T47D (cell line): Measurements from ENCODE around the gene CDKN2B.
"Not testable (repeated sequence)": the region's sequence is repeated elsewhere in the genome, so short reads cannot be mapped to it uniquely, and the experiment has no call there.

ENCODE experiments used
- DNase-seq, 2 experiments: peaks; one replicate each; pipeline versions ENCODE4 v3.0.0 to v3.0.0-alpha.2; 2011 to 2012; ENCODE audit warnings: low read depth in 1 of 2, low spot score in 1 of 2
- JUND ChIP-seq: IDR thresholded peaks from 2 replicates; pipeline ENCODE4 v1.6.1; 2012; ENCODE audit warnings: low read depth
- in situ Hi-C: cut with HindIII; loops from 2 replicates; pipeline ENCODE4 v1.10.0; 2016; ENCODE audit warnings: low sequenced_read_pairs, low pct_unique_long_range_greater_than_20kb

The CDKN2B gene, protein sequence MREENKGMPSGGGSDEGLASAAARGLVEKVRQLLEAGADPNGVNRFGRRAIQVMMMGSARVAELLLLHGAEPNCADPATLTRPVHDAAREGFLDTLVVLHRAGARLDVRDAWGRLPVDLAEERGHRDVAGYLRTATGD

DNA sequence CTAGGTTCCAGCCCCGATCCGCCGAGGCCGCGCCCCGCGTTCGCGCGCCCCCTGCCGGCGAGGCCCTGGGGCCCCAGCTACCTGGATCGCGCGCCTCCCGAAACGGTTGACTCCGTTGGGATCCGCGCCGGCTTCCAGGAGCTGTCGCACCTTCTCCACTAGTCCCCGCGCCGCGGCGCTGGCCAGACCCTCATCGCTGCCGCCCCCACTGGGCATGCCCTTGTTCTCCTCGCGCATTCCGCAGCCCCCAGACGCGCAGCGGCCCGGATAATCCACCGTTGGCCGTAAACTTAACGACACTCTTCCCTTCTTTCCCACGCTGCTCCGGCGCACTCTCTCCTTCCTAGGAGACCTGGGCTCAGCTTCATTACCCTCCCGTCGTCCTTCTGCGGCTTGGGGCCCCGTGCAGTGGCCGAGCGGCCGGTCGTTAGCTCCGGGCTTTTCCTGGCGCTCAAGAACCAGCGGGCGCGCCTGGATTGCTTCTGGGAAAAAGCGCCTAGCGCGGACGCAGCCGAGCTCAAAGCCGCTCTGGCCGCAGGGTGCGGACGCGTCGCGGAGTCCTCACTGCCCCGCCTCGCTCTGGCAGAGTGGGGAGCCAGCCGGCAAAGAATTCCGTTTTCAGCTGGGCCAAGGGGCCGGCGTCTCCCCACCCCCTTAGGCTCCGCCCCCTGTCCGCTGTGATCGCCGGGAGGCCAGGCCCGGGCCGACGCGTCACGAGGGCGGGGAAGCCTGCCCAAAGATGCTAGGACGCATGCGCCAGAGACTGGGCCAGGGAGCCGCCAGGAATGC lies at the start of gene CDKN2B:
TSS of gene CDKN2B (minus strand) at position 589 of the 789 bp plus-strand sequence. CDS start at position 237, 352 bp downstream.
- in situ Hi-C loops = no loop called here
- peak; percentile 78 to 97 for DNase-seq
- no peak for TF ChIP-seq JUND

- in situ Hi-C loops = not testable (repeated sequence)
Measured at GRCh38 chr9:22057972-22058371, 48.9 kb upstream of the CDKN2B start.

DNA sequence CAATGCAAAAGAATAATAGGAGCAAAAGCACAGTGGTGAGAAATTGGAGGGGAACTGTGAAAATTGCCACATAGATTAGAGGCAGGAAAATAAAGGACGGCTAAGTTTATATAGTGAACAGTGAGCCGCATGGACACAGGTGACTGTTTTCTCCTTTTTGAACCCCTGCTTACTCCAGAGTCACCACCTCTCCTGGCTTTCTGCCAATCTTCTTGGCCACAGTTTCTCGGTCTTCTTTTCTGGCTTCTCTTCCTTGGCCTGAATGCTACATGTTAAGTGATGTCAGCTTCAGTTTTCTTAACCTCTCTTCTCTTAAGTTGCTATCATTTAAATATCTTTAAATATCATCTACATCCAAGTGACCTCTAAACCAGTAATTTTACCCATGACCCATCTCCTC lies 47.3 kb upstream of the CDKN2B start:
- in situ Hi-C loops = no loop called here
- DNase-seq = no peak
- TF ChIP-seq JUND = no peak

More at GRCh38 chr9:22057972-22058371, 48.9 kb upstream of the CDKN2B start:
- DNase-seq = not testable (repeated sequence)

- no peak for DNase-seq
- in situ Hi-C loops = no loop called here
- no peak for TF ChIP-seq JUND
Measured at GRCh38 chr9:22055090-22055489, 46.0 kb upstream of the CDKN2B start.

DNA sequence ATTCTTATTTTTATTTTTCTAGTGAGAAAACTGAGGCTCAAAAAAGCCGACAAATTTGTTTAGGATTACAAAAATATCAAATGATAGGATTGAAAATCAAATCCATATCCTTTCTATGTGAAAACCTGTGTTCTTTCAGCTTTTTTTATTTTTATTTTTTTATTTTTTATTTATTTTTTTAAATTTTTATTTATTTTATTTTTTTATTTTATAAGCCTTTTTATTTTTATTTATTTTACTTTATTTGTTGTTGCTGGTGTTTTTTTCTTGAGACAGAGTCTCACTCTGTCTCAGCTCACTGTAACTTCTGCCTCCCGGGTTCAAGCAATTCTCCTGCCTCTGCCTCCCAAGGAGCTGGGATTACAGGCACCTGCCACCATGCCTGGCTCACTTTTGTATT lies 45.4 kb upstream of the CDKN2B start:
- in situ Hi-C loops = no loop called here
- TF ChIP-seq JUND = no peak
- DNase-seq = no peak

- no peak for DNase-seq
- in situ Hi-C loops = no loop called here
- TF ChIP-seq JUND = no peak
Measured at GRCh38 chr9:22054076-22054475, 45.0 kb upstream of the CDKN2B start.

DNA sequence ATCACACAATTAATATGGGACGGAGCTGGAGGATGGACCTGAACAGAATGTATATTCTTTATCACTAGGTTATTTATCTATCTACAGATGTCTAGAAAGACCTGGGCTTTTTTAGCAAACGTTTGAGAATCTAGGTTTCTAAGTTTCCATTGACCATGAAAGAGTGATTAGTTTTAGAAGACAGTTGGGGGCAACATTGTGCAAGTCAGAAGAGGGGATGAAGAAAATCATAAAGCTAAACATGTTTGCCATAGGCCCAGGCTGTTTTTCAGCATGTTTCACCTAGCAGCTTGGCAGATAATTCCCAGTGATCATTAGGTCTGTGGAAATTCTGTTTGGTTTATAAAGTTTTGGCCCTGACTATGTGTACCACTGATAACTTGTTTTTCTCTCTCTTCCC lies 44.1 kb upstream of the CDKN2B start:
- TF ChIP-seq JUND = no peak

GRCh38 chr9:22052376-22052945 lies 43.4 kb upstream of the CDKN2B start:
- no peak for DNase-seq
- in situ Hi-C loops = no loop called here
- no peak for TF ChIP-seq JUND

More for the DNA sequence above, 44.1 kb upstream of the CDKN2B start:
- in situ Hi-C loops = no loop called here
- no peak for DNase-seq

GRCh38 chr9:22050924-22051323 lies 41.8 kb upstream of the CDKN2B start:
- in situ Hi-C loops = no loop called here
- DNase-seq = no peak
- TF ChIP-seq JUND = no peak

DNA sequence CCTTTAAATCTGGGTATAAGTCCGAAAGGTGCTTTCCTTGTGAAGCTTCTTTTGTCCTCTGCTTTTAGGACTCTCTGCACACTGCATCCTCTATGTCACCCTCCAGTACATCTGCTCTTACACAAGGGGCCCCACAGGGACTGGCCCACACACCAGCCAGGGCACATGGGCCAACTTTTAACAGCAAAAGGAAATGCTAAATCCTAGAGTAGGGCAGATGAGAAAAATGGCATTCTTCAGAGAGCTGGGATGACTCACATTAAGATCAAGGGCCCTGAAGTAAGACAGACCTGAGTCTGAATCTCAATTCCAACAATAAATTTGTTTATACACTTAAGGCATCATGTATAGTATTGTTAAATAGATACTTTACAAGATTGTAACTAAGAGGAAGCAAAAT lies 40.3 kb upstream of the CDKN2B start:
- TF ChIP-seq JUND = no peak
- no peak for DNase-seq
- in situ Hi-C loops = no loop called here

DNA sequence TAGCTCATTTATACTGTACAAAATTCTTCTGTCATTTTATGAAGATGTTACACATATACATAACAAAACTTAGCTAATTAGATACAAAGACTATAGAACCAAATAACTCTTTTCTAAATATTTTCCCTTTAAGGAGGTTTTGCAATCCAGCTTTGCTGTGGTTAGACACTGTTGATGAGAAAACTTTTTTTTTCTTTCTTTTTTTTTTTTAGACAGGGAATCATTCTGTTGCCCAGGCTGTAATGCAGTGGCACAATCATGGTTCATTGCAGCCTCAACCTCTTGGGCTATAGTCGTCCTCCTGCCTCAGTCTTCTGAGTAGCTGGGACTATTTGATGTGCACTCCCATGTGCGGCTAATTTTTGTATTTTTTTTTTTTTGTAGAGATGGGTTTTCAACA lies 38.5 kb upstream of the CDKN2B start:
- in situ Hi-C loops = no loop called here
- no peak for DNase-seq
- no peak for TF ChIP-seq JUND

- no peak for TF ChIP-seq JUND
- in situ Hi-C loops = no loop called here
Measured at GRCh38 chr9:22046243-22046885, 37.3 kb upstream of the CDKN2B start.

DNA sequence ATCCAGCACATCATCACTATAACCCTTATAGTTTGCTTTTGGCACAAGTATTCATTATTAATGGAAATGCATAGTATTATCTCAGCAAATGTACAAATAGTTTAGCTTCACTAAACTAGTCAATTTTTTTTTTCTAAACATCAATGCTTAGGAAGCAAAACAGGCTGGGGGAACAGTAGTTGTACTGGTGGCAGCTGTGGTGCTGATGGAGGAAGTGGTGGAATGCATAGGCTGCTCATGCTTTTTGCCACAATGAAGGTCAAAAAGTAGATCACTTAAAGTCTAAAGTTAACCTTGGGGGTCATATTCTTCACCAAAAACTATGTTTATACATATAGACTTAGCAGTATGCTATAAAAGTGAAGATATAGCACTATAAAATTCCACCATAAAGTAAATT lies 36.3 kb upstream of the CDKN2B start:
- no peak for DNase-seq
- no peak for TF ChIP-seq JUND
- in situ Hi-C loops = no loop called here

More at GRCh38 chr9:22046243-22046885, 37.3 kb upstream of the CDKN2B start:
- DNase-seq = no peak
